ACHN (cell line): ENCODE measurements around the gene AARSD1.
A peak's percentile ranks its signal among the peaks of the same experiment; 100 is the strongest.
"Not testable (repeated sequence)": the region's sequence is repeated elsewhere in the genome, so short reads cannot be mapped to it uniquely, and the experiment has no call there.

ENCODE experiments used
- DNase-seq: peaks from one replicate; pipeline ENCODE4 v3.0.0-alpha.2; 2015
- in situ Hi-C: cut with HindIII; loops from 2 replicates; pipeline ENCODE4 v1.10.0; 2017; ENCODE audit warnings: low sequenced_read_pairs, low pct_ligation_motif_present, low pct_unique_long_range_greater_than_20kb

AARSD1 gene

GRCh38 chr17:42964161-42964932 is at the start of gene AARSD1:
Gene AARSD1 (minus strand): TSS chr17:42964454. CDS start chr17:42964440, 14 bp downstream.
- in situ Hi-C loops: no loop called here
- DNase-seq: peak; percentile 95

GRCh38 chr17:43013296-43013695 is 49.0 kb upstream of the AARSD1 start:
- DNase-seq: no peak
- in situ Hi-C loops: no loop called here

- DNase-seq: no peak
- in situ Hi-C loops: no loop called here
These were observed 47.6 kb upstream of the AARSD1 start for GRCh38 chr17:43011728-43012472.

- no peak for DNase-seq
- in situ Hi-C loops: no loop called here
These were observed 46.5 kb upstream of the AARSD1 start for GRCh38 chr17:43010667-43011308.

GRCh38 chr17:43006639-43007551 is 42.6 kb upstream of the AARSD1 start, which contains the start of gene IFI35:
Gene IFI35 (plus strand): TSS chr17:43006784. CDS start chr17:43006948, 164 bp downstream.
- in situ Hi-C loops: no loop called here

GRCh38 chr17:43003542-43004172 is 39.4 kb upstream of the AARSD1 start:
- in situ Hi-C loops: no loop called here
- peak; percentile 89 for DNase-seq

More at GRCh38 chr17:43006639-43007551, 42.6 kb upstream of the AARSD1 start, which contains the start of gene IFI35:
- peak; percentile 90 for DNase-seq

- DNase-seq, in situ Hi-C loops: not testable (repeated sequence)
These were observed 36.6 kb upstream of the AARSD1 start for GRCh38 chr17:43000894-43001293.

GRCh38 chr17:42999003-42999525 is 34.8 kb upstream of the AARSD1 start:
- no peak for DNase-seq
- in situ Hi-C loops: no loop called here

- in situ Hi-C loops: no loop called here
- DNase-seq: peak; percentile 100
These were observed 34.0 kb upstream of the AARSD1 start, which contains the start of gene RPL27 for GRCh38 chr17:42997984-42998938. Gene RPL27 (plus strand): TSS chr17:42998419. CDS start chr17:42998751, 332 bp downstream.

GRCh38 chr17:42997390-42997983 is 33.2 kb upstream of the AARSD1 start:
- in situ Hi-C loops: no loop called here
- peak; percentile 19 for DNase-seq

GRCh38 chr17:42993913-42994312 is 29.7 kb upstream of the AARSD1 start:
- in situ Hi-C loops, DNase-seq: not testable (repeated sequence)

- in situ Hi-C loops: no loop called here
- no peak for DNase-seq
These were observed 28.6 kb upstream of the AARSD1 start for GRCh38 chr17:42992872-42993271.

- DNase-seq: no peak
- in situ Hi-C loops: no loop called here
These were observed 27.2 kb upstream of the AARSD1 start for GRCh38 chr17:42991471-42991870.

- DNase-seq: no peak
- in situ Hi-C loops: no loop called here
These were observed 25.7 kb upstream of the AARSD1 start for GRCh38 chr17:42989726-42990652.

- no peak for DNase-seq
- in situ Hi-C loops: no loop called here
These were observed 24.9 kb upstream of the AARSD1 start for GRCh38 chr17:42989141-42989540.
